GM21381 (cell line): ENCODE data around the gene FADS3.

Source experiments
- ATAC-seq: cut with Tn5 transposase; IDR thresholded peaks from one replicate; pipeline ENCODE4 v1.9.1; 2021; ENCODE audit warnings: mild to moderate bottlenecking, moderate library complexity; ENCODE audit not compliant: unreplicated experiment

Gene FADS3

GRCh38 chr11:61900251-61900650 lies 8.9 kb upstream of the FADS3 start:
- no peak for ATAC-seq

DNA sequence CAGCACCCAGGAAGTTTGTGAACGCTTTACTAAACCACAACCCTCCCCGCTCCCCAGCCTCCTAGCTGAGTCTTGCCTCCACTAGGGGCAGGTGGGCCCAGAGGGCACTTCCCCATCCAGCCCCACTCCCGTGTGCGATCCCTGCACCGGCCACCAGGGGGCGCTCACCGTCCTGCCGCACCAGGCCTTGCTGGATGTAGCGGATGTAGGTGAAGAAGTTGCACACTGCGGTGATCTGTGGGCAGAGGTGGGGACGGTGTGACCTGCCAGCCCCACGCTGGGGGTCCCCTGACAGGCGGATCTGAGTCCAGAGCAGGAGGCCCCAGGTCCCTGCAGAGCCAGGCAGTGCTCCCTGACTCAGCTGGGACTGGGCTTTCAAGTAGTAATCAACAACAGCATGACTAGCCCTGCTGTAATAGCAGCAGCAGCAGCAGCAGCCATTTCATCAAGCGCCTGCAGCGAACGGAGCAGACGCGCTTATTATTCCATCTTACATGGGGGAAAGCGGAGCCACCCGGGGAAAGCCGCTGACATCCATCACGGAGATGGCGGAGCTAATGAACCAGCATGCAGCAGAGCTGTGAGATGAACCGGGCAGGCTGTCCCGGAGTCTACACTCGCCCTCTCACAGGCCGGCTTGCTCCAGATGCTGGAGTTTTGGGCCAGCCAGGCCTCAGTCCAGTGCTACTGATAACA lies 7.9 kb upstream of the FADS3 start:
- ATAC-seq: peak; percentile 60

DNA sequence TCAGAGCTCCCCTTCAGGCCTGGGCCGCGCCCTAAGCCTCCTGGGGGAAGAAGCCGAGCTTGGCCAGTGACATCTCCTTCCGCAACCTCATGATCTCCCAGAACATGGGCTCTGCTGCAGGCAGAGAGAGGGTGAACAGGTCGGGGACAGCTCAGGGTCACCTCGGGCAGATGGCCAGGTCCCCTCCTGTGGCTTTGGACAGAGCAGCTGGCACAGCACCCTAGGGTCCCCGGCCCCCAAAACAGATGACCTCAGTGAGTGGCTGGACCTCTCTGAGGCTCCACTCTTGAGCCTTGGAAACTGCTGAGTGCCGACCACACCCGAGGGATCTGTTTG lies 6.9 kb upstream of the FADS3 start:
- no peak for ATAC-seq

- no peak for ATAC-seq
These were observed 6.3 kb upstream of the FADS3 start for GRCh38 chr11:61897387-61898246.

DNA sequence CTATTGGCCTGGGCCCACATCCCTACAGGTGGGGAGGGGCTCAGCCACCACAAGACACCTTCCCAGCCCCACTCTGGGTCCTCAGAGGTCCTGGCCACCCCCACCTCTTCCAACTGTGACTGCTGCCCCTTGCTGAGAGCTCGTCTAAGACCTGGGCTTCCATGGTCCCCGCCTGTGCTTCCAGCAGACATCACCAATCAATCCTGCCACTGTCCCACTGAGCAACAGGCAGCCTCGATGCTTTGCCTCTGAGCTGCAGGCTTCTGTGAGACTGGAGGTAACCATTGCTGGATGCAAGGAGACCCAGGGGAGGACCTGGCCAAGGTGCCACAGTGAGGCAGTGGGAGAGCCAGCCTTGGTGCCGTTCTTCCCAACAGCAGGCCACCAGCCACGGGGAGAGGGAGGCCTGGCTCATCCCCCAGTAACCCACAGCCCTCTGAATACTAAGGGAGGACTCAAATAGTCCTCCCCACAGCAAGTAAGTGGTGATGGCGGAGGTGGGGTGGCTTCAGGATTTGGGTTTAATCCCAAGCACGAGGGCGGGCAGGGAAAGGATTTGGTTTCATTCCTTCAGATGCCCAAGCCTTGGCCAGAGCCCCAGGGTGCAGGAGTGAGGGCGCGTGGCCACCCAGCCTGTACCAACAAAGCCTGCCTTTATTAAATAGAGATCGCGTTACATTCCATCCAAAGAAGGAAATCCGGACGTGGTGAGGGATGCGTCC lies 5.5 kb upstream of the FADS3 start:
- ATAC-seq: no peak

GRCh38 chr11:61895718-61896059 lies 4.3 kb upstream of the FADS3 start:
- no peak for ATAC-seq

DNA sequence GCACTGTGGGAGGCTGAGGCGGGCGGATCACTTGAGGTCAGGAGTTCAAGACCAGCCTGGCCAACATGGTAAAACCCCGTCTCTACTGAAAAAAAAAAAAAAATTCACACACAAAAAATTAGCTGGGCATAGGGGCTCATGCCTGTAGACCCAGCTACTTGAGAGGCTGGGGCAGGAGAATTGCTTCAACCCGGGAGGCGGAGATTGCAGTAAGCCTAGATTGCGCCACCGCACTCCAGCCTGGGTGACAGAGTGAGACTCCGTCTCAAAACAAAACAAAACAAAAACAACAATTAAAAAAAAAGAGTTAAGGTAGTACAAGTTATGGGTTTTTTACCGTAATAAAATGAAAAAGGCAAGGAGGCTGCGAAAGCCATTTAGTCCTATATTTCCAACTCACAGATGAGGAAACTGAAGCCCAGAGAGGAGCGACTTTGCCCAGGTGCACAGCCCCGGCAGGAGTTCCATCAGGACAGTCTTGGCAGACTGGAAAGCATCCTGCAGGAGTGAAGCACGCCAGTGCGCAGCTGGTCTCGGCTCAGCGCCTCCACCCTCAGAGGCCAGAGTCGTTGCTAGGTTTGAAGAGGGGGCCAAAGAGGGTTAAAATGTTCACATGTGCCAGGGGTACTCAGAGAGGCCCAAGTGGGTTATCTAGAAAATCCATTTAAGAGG lies 3.8 kb upstream of the FADS3 start:
- no peak for ATAC-seq

- no peak for ATAC-seq
These were observed 2.6 kb upstream of the FADS3 start for GRCh38 chr11:61893981-61894380.

GRCh38 chr11:61892085-61892370 lies 683 bp upstream of the FADS3 start:
- ATAC-seq: peak; percentile 24

DNA sequence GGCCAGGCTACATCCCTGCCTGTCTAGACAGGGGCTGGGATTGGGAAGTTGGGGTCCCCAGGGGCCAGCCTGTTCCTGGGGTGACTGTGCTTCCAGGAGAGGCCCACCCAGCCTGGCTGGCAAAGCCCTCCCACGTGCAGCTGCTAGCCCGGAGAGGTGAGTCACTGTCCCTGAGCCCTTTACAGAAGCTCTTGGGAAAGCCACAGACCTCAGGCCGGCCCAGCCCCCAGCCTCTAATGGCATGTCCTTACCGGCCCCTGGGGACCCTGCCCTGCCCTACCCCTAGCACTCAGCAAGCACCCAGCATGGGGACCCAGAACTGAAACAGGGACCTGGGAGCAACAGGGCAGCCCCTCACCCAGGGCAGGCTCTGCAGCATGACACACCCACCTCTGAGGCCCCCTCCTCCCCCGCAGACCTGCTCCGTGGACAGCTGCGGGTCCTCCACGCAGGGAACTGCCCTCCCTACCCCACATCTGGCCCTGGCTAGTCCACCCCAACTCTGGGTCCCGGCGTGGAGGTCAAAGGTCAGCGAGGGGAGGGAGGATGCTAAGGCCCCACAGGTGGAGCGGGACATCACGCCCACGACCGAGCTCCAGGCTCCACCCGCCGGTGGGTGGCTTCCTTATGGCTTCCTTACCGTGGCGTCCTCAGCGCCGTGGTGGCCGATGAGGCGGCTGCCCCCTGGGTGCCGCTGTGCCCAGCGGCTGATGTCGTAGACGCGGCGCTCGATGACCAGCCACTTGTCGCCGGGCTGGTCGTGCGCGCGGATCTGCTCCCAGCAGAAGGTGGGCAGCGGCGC lies 615 bp downstream of the FADS3 start:
- peak; percentile 16 for ATAC-seq

DNA sequence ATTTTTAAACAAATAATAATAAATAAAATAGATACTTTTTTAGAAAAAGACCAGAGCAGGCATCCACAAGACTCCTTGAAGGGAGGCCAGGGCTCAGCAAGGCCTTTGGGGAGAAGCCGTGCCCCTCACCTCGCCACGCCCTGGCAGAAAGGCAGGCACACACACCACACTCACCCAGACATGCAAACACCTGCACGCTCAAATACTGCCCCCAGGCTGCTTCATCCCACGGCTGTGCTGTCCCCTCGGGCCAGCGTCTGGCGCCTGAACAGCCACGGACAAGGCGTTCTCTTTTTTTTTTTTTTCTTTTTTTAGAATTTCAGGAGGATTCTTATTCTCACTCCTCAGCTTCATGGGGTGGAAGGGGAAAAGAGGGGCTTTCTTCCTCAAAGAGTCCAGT lies 1.5 kb downstream of the FADS3 start:
- no peak for ATAC-seq

DNA sequence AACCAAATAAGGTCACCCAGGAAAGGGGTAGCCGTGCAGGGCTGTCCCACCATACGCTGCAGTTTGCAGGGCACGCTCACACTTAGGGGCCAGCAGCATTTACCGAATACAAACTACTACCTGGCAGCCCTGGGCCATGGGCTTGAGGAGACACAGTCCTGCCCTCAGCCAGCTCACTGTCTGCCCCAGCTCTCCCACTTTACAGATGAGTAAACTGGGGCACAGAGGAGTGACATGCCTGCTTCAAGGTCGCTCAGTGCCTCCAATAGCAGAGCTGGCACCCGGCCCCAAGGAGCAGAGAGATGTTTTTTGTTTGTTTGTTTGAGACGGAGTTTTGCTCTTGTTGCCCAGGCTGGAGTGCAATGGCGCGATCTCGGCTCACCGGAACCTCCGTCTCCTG lies 2.8 kb downstream of the FADS3 start:
- ATAC-seq: no peak

DNA sequence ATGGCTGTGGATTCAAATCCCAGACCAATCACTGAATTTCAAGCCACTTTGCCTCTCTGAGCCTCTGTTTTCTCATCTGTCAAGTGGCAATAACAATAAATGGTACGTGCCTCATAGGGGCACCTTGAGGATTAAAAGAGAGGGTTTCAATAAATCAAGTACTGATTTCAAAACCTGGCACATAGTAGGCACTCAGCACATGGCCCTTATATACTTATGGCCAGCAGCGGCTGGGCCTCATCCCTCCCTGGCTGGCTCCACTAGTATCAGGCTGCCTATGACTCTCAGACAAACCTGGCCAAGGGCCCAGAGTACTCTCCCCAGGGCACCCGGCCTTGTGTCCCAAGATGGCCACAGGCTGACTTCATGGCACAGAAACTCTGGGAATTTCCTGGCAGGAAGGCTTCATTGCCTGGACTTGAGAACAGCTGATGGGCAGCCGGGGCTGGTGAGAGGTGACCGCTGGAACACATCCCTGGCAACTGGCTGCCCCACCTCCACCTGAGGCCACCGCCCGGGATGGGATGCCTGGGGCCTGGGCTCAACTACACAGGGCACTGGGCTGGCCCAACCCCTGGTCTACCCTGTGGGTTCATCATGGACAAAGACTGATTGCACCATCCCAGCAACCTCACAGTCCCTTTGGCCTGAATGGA lies 3.4 kb downstream of the FADS3 start:
- no peak for ATAC-seq

DNA sequence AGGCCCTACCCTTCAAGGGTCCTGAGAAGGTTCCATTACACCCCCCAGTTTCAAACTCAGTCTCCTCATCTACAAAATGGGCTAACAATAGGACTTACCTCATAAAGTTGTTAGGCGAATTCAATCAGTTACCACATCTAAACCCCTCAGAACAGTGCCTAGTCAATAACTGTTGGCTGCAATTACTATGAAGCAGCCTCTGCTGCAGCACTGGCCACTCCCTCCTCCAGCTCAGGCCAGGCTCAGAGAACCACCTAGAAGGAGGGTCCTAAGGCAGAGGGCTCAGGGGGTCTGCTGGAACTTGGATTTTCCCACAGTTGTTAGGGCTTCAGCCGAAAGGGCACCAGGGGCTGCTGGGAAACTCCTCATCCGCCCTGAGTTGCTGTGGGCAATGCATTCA lies 4.7 kb downstream of the FADS3 start:
- no peak for ATAC-seq

GRCh38 chr11:61885784-61886580 lies 5.4 kb downstream of the FADS3 start:
- no peak for ATAC-seq

GRCh38 chr11:61885166-61885778 lies 6.1 kb downstream of the FADS3 start:
- no peak for ATAC-seq

- no peak for ATAC-seq
These were observed 7.4 kb downstream of the FADS3 start for GRCh38 chr11:61883947-61884346.

DNA sequence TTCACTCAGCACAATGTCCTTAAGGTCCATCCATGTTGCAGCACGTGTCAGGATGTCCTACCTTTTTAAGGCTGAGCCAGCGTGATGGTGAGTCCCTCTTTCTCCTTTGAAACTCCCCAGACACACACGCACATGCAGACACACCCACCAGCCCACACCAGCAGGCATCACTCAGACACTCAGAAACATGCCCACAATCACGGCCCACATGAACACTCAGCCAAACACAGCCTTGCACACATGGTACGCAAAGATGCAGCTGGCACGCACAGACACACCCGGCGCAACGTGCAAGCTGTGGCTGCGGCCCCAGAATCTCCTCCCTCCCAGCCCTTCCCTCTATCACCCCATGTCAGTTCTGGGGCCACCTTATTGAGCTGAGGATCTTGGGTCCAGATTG lies 8.0 kb downstream of the FADS3 start:
- ATAC-seq: no peak

DNA sequence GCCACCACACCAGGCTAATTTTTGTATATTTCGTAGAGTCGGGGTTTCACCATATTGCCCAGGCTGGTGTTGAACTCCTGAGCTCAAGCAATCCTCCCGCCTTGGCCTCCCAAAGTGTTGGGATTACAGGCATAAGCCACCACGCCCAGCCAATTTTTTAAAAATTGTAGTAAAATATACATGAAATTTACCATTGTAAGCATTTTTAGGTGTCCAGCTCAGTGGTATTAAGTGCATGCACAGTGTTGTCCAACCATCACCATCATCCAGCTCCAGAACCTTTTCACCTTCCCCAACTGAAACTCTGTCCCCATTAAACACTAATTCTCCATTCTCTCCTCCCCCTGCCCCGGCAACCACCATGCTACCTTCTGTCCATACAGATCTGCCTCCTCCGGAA lies 8.5 kb downstream of the FADS3 start:
- ATAC-seq: no peak
